SH-SY5Y (cell line): Measurements from ENCODE around the gene OR56A3.

Experiments used
- GATA2 ChIP-seq: IDR thresholded peaks from 2 replicates; pipeline ENCODE4 v1.6.1; 2011; ENCODE audit warnings: mild to moderate bottlenecking, low read depth, low read length
- GATA3 ChIP-seq: IDR thresholded peaks from 2 replicates; pipeline ENCODE4 v1.6.1; 2011; ENCODE audit warnings: low read depth, mild to moderate bottlenecking, low read length, moderate library complexity

Gene OR56A3

DNA sequence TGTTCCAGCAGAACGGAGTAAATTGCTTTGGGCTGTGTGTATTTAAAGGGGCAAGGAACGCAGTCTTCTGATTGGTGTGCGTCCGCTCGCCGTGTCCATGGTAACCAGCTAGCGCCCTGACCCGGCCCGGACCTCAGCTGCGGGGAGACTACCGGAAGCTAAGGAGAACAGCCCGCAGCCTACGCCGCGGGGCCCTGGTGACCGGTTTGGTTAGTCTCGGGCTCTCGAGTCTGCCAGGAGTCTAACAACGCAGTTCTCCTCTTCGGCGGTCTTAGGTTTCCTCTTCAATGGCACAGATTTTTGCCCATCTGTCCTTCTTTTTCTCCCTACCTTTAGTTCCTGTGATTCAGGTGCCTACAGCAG is 3.5 kb upstream of the OR56A3 start:
- TF ChIP-seq GATA3 = no peak
- no peak for TF ChIP-seq GATA2

GRCh38 chr11:5940748-5941147 is 1.3 kb upstream of the OR56A3 start:
- TF ChIP-seq GATA3 (no peak), GATA2 (no peak)

DNA sequence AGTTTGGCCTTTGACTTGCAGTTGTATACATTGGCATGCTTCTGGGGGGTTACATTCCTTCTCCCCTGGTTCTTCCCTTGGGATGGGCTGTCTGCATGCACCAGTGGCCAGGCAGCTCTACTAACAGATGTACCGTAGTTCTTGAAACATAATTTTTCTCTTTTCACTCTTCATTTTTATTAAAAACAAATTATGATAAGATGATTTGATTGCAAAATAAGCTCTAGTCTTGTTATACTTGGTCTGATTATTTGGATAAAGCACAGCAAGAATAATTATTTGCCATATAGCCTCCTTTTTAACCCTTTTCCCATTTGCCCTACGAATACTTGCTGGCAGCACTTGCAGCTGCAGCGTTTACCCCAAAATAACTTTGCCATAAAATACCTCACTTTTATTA is 13.5 kb downstream of the OR56A3 start:
- TF ChIP-seq GATA3 = no peak
- no peak for TF ChIP-seq GATA2

- TF ChIP-seq GATA3 (no peak), GATA2 (no peak)
These were observed 24.9 kb downstream of the OR56A3 start for GRCh38 chr11:5966958-5967357.

DNA sequence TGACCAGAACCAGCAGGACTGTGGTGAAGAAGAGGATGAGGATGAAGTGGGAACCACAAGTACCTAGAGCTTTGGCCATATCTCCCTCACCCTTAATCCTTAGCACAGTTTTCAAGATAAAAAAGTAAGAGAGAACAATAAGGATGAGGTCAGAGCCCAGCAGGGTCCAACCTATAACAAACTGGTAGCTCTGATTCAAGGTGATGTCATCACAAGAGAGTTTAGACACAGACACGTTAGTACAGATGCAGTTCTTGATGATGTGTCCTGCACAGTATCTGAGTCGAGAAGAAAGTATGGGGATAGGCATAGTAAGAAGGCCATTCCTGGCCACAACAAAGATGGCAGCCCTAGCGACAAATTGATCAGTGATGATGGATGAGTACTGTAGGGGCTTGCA is 25.7 kb downstream of the OR56A3 start:
- TF ChIP-seq GATA2 (no peak), GATA3 (no peak)

DNA sequence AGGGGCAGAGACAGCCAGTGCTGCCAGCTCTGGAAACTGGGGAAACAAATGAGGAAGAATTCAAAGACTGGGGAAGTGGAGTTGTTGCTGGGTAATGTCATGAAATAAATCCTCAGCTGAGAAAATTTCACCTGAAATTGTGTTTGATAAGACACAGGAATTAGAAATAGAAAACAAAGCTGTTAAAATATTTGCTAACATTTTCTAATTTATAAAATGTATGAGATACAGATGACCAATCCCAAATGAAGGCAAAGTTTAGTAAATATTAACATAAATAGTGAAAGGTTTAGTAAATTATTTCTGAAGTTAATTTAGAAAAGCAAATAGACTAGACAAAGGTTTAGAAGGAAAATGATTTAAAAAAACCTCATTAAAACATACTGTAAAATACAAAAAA is 26.3 kb downstream of the OR56A3 start, which contains the start of gene OR56A5:
Gene OR56A5 (minus strand): TSS at position 101 of the 400 bp plus-strand sequence. CDS start 0 bp downstream, at position 101.
- no peak for TF ChIP-seq GATA2
- TF ChIP-seq GATA3 = no peak

GRCh38 chr11:5973530-5973929 is 31.5 kb downstream of the OR56A3 start:
- no peak for TF ChIP-seq GATA2
- TF ChIP-seq GATA3 = no peak

- TF ChIP-seq GATA3 (no peak), GATA2 (no peak)
These were observed 41.4 kb downstream of the OR56A3 start for GRCh38 chr11:5983443-5983842.

DNA sequence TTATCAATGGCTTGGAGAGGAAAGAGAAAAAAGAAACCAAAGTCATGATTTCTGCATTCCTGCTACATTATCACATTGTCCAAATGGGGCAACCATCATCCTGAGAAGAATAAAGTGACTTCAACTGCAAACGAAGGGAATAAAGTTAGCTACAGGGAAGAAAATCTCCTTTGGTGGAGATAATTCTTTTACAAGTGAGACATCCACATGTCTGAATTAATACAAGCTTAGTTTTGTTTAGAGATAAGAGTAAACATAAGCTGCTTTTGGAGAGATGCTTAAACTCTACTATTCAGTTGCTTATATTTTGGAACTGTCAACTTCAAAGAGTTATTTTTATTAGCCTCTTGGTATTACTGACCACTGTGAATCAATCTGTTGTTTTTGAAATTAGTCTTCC is 44.8 kb downstream of the OR56A3 start, which contains the start of gene OR52L1:
Gene OR52L1 (minus strand): TSS at position 101 of the 400 bp plus-strand sequence. CDS start 55 bp downstream, at position 46.
- TF ChIP-seq GATA2 (no peak), GATA3 (no peak)

- TF ChIP-seq GATA2 = no peak
- no peak for TF ChIP-seq GATA3
These were observed 47.2 kb downstream of the OR56A3 start for GRCh38 chr11:5989203-5989602.

- TF ChIP-seq GATA2 = no peak
- no peak for TF ChIP-seq GATA3
These were observed 50.1 kb downstream of the OR56A3 start for GRCh38 chr11:5992150-5992549.

- TF ChIP-seq GATA3 (no peak), GATA2 (no peak)
These were observed 50.7 kb downstream of the OR56A3 start for GRCh38 chr11:5992604-5993251.

- TF ChIP-seq GATA2 (no peak), GATA3 (no peak)
These were observed 52.7 kb downstream of the OR56A3 start for GRCh38 chr11:5994791-5995190.
